ENCODE measurements around the gene GPC5. TPM values are rescaled to one million over a fixed set of nuclear protein-coding genes. Genes with fewer than 3 reads are reported as not detected.

GPC5 gene
- total RNA-seq, 1 experiment from 2014 or later = 0.21 TPM

- no peak overlapping the region for H3K27ac ChIP-seq (ENCODE audit: low read depth, low read length, poor library complexity, severe bottlenecking)
- no TSS peak for BruUV-seq (replicated peaks)
- H3K36me3 ChIP-seq (ENCODE audit: insufficient read depth, low read length, poor library complexity, severe bottlenecking) = no peaks in the 10 kb centered on the region
- ChIA-PET CTCF (no interaction called here), POLR2A (ENCODE audit: low non-redundant PET) (no interaction called here)
- no peak for DNase-seq (ENCODE audit: low spot score)
- H3K27me3 ChIP-seq (replicated peaks; ENCODE audit: insufficient read depth, low read depth, low read length, poor library complexity) = no peaks in the 10 kb centered on the region
- no peak overlapping the region for H3K4me3 ChIP-seq (ENCODE audit: low read depth, low read length, poor library complexity, severe bottlenecking)
- H3K4me1 ChIP-seq (ENCODE audit: insufficient read depth, low read length, poor library complexity, severe bottlenecking) = no peaks in the 10 kb centered on the region
- intact Hi-C loops (cut with micrococcal nuclease; ENCODE audit: unreplicated experiment) = no loop called here
- H3K9me3 ChIP-seq (ENCODE audit: low read depth, low read length, poor library complexity, severe bottlenecking) = no peaks in the 10 kb centered on the region
- TF ChIP-seq CTCF (conservative IDR thresholded peaks at IDR 0.05; ENCODE audit: low read depth, low read length) = no peak
- TF ChIP-seq EZH2 (IDR thresholded peaks at IDR 0.05; ENCODE audit: borderline replicate concordance, low read depth, low read length, poor library complexity, severe bottlenecking) = no peak
Observed at GRCh38 chr13:92613921-92614320, 1215.5 kb downstream of the GPC5 start.

DNA sequence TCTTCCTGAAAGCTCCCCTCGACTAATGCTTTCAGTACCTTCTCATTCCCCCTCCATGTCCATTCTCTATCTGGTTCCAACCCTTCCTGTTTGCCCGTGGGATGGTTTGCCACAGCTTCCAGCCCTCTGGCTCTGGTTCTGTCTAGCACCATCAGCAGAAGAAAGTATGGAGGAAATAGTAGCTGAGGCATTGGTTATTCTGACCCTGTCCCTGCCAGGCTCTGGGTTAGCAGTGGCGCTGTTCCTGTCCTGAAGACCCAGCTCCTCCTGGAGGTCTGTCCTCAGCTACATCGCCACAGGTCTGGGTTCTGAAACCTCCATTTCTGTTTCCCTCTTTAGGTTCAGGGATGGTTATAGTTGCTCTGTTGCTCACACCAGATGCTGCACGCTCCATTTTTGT is 1223.6 kb downstream of the GPC5 start:
- DNase-seq (ENCODE audit: low spot score) = no peak
- CTCF ChIA-PET = no interaction called here
- no peak overlapping the region for H3K4me3 ChIP-seq (ENCODE audit: low read depth, low read length, poor library complexity, severe bottlenecking)
- no TSS peak for BruUV-seq (replicated peaks)
- intact Hi-C loops (cut with micrococcal nuclease; ENCODE audit: unreplicated experiment) = no loop called here
- H3K4me1 ChIP-seq (ENCODE audit: insufficient read depth, low read length, poor library complexity, severe bottlenecking) = no peaks in the 10 kb centered on the region
- no peaks in the 10 kb centered on the region for H3K36me3 ChIP-seq (ENCODE audit: insufficient read depth, low read length, poor library complexity, severe bottlenecking)
- no peaks in the 10 kb centered on the region for H3K27me3 ChIP-seq (replicated peaks; ENCODE audit: insufficient read depth, low read depth, low read length, poor library complexity)
- TF ChIP-seq CTCF (conservative IDR thresholded peaks at IDR 0.05; ENCODE audit: low read depth, low read length) = no peak
- no peak for TF ChIP-seq EZH2 (IDR thresholded peaks at IDR 0.05; ENCODE audit: borderline replicate concordance, low read depth, low read length, poor library complexity, severe bottlenecking)
- H3K9me3 ChIP-seq (ENCODE audit: low read depth, low read length, poor library complexity, severe bottlenecking) = no peaks in the 10 kb centered on the region
- POLR2A ChIA-PET (ENCODE audit: low non-redundant PET) = no interaction called here
- no peak overlapping the region for H3K27ac ChIP-seq (ENCODE audit: low read depth, low read length, poor library complexity, severe bottlenecking)

DNA sequence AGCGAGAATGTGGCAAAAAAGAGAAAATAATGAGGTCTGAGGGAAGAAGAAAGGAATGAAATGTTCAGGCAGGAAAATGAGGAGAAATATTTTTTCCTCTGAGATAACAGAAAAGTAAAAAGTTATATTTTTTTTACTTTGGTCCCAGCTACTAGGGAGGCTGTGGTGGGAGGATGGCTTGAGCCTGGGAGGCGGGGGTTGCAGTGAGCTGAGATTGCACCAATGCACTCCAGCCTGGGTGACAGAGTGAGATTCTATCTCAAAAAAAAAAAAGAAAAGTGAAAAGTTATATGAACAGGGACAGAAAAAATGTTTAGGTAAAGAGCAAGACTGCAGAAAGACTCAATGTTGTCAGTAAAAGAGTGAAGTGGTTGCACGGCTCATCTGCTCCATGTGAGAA is 1224.5 kb downstream of the GPC5 start:
- no peak for DNase-seq (ENCODE audit: low spot score)
- Histone ChIP-seq H3K4me1 (ENCODE audit: insufficient read depth, low read length, poor library complexity, severe bottlenecking) (no peaks in the 10 kb centered on the region), H3K27ac (ENCODE audit: low read depth, low read length, poor library complexity, severe bottlenecking) (no peak overlapping the region), H3K4me3 (ENCODE audit: low read depth, low read length, poor library complexity, severe bottlenecking) (no peak overlapping the region), H3K27me3 (replicated peaks; ENCODE audit: insufficient read depth, low read depth, low read length, poor library complexity) (no peaks in the 10 kb centered on the region), H3K36me3 (ENCODE audit: insufficient read depth, low read length, poor library complexity, severe bottlenecking) (no peaks in the 10 kb centered on the region), H3K9me3 (ENCODE audit: low read depth, low read length, poor library complexity, severe bottlenecking) (no peaks in the 10 kb centered on the region)
- TF ChIP-seq CTCF (conservative IDR thresholded peaks at IDR 0.05; ENCODE audit: low read depth, low read length) = no peak
- no peak for TF ChIP-seq EZH2 (IDR thresholded peaks at IDR 0.05; ENCODE audit: borderline replicate concordance, low read depth, low read length, poor library complexity, severe bottlenecking)
- no TSS peak for BruUV-seq (replicated peaks)
- CTCF ChIA-PET = no interaction called here
- POLR2A ChIA-PET (ENCODE audit: low non-redundant PET) = no interaction called here
- intact Hi-C loops (cut with micrococcal nuclease; ENCODE audit: unreplicated experiment) = no loop called here

All from A673 (cell line).